ENCODE data around the gene SLC35F1. TPM values are rescaled to one million over a fixed set of nuclear protein-coding genes. Genes with fewer than 3 reads are reported as not detected.

Gene SLC35F1
- total RNA-seq, 1 donor from 2014 or later = 4.5 TPM

DNA sequence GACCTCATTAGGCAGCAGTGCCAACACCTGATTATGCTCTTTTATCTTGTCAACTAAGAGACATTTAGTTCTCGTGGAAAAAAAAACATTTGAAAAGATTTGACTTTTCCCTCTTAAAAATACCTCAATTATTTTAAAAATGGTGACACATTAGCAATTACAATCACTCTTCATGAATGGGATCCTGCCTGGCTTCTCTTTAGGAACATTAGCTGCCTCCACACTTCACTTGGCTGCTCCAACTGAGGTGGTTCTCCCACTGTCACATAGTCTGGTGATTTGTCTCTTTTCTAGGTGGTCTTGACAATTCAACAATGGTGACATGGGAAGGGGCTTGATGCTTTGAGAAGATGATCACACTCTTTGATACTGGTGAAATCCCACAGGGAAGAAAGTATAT, 26.2 kb upstream of the SLC35F1 start:
- H3K4me1 Mint-ChIP-seq (ENCODE audit: low read depth) = no peaks in the 10 kb centered on the region
- no peak overlapping the region for H3K4me3 Mint-ChIP-seq (ENCODE audit: low read depth)
- no peaks in the 10 kb centered on the region for H3K9me3 Mint-ChIP-seq (ENCODE audit: low read depth)
- no peaks in the 10 kb centered on the region for H3K36me3 Mint-ChIP-seq (ENCODE audit: insufficient read depth)
- no peaks in the 10 kb centered on the region for H3K27me3 Mint-ChIP-seq
- no peak overlapping the region for H3K27ac Mint-ChIP-seq
- DNase-seq (ENCODE audit: low spot score, unreplicated experiment) = no peak
- TF ChIP-seq, protein P1, sequence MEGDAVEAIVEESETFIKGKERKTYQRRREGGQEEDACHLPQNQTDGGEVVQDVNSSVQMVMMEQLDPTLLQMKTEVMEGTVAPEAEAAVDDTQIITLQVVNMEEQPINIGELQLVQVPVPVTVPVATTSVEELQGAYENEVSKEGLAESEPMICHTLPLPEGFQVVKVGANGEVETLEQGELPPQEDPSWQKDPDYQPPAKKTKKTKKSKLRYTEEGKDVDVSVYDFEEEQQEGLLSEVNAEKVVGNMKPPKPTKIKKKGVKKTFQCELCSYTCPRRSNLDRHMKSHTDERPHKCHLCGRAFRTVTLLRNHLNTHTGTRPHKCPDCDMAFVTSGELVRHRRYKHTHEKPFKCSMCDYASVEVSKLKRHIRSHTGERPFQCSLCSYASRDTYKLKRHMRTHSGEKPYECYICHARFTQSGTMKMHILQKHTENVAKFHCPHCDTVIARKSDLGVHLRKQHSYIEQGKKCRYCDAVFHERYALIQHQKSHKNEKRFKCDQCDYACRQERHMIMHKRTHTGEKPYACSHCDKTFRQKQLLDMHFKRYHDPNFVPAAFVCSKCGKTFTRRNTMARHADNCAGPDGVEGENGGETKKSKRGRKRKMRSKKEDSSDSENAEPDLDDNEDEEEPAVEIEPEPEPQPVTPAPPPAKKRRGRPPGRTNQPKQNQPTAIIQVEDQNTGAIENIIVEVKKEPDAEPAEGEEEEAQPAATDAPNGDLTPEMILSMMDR (IDR thresholded peaks at IDR 0.05; ENCODE audit: unreplicated experiment) = no peak

GRCh38 chr6:117890172-117890571, 16.9 kb upstream of the SLC35F1 start:
- Mint-ChIP-seq H3K36me3 (ENCODE audit: insufficient read depth) (no peaks in the 10 kb centered on the region), H3K27ac (no peak overlapping the region), H3K9me3 (ENCODE audit: low read depth) (no peaks in the 10 kb centered on the region), H3K4me1 (ENCODE audit: low read depth) (no peaks in the 10 kb centered on the region), H3K27me3 (no peaks in the 10 kb centered on the region), H3K4me3 (ENCODE audit: low read depth) (no peak overlapping the region)
- no peak for DNase-seq (ENCODE audit: low spot score, unreplicated experiment)
- TF ChIP-seq, protein P1 (IDR thresholded peaks at IDR 0.05; ENCODE audit: unreplicated experiment) = no peak

DNA sequence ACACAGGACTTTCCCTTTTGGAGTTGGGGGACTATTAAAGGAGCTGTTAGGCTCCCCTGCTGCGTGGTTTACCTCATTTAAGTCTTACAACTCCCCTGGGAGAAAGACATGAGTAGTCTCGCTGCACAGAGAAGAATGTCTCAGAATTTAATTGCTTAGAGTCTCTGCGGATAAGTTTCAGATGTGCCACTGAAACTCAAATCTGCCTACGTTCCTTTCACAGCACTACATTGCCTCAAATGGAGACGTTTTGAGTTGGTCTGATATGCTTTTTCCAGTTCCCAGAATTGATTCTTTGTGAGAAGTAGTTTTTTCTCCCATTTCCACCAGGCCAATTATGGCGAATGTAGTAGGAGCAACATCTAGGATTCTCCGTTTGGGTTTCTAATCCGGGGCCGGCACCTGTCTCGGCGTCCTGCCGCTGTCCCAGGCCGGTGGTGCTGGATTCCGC, 532 bp upstream of the SLC35F1 start:
- no peak for DNase-seq (ENCODE audit: low spot score, unreplicated experiment)
- TF ChIP-seq, protein P1 (IDR thresholded peaks at IDR 0.05; ENCODE audit: unreplicated experiment) = no peak
- Mint-ChIP-seq H3K4me1 (ENCODE audit: low read depth) (peaks cover 10% of the 10 kb centered on the region), H3K4me3 (ENCODE audit: low read depth) (peak overlapping the region; percentile 85), H3K9me3 (ENCODE audit: low read depth) (no peaks in the 10 kb centered on the region), H3K36me3 (ENCODE audit: insufficient read depth) (no peaks in the 10 kb centered on the region), H3K27me3 (peaks cover 40% of the 10 kb centered on the region), H3K27ac (peak overlapping the region; percentile 92)

GRCh38 chr6:117907601-117908245, 659 bp downstream of the SLC35F1 start:
- Mint-ChIP-seq H3K4me3 (ENCODE audit: low read depth) (peak overlapping the region; percentile 73), H3K27ac (no peak overlapping the region), H3K4me1 (ENCODE audit: low read depth) (peaks cover 10% of the 10 kb centered on the region), H3K9me3 (ENCODE audit: low read depth) (no peaks in the 10 kb centered on the region), H3K36me3 (ENCODE audit: insufficient read depth) (no peaks in the 10 kb centered on the region), H3K27me3 (peaks cover 40% of the 10 kb centered on the region)
- TF ChIP-seq, protein P1 (IDR thresholded peaks at IDR 0.05; ENCODE audit: unreplicated experiment) = peak; percentile 6
- peak; percentile 39 for DNase-seq (ENCODE audit: low spot score, unreplicated experiment)

- Mint-ChIP-seq H3K9me3 (ENCODE audit: low read depth) (no peaks in the 10 kb centered on the region), H3K36me3 (ENCODE audit: insufficient read depth) (no peaks in the 10 kb centered on the region), H3K4me1 (ENCODE audit: low read depth) (peaks cover 10% of the 10 kb centered on the region), H3K27me3 (peaks cover 40% of the 10 kb centered on the region), H3K4me3 (ENCODE audit: low read depth) (peak overlapping the region; percentile 73), H3K27ac (peak overlapping the region; percentile 28)
- TF ChIP-seq, protein P1 (IDR thresholded peaks at IDR 0.05; ENCODE audit: unreplicated experiment) = no peak
- peak; percentile 28 for DNase-seq (ENCODE audit: low spot score, unreplicated experiment)
Measured at GRCh38 chr6:117908246-117909068, 1.4 kb downstream of the SLC35F1 start.

Measured in progenitor cell of endocrine pancreas (in vitro differentiated cells).